ENCODE results near the gene GFOD2. TPM values are rescaled to one million over a fixed set of nuclear protein-coding genes. Genes with fewer than 3 reads are reported as not detected.

The GFOD2 gene
- total RNA-seq (2013), result 7.7 TPM
- polyA plus RNA-seq (1 to 10 TPM; 3.7 to 9.4 (median 3.8) TPM), polyA minus RNA-seq (4.0 and 6.1 TPM in 2 replicates), total RNA-seq (2.8 to 18.5 (median 7.6) reads per million in 11 experiments)

GRCh38 chr16:67719048-67719777, at the start of gene GFOD2:
TSS of gene GFOD2 (minus strand) at chr16:67719316. CDS start at chr16:67685715, 33,601 bp downstream.
- Histone ChIP-seq H3K4me1 (ENCODE audit: control insufficient read depth in 1 of 2, insufficient read depth in 2 of 2, low read length in 2 of 2) (peaks cover 17 to 29% of the 10 kb centered on the region in 2 donors), H3K27ac (ENCODE audit: low read depth in 1 of 2, low read length in 2 of 2) (peak within 1 kb of the TSS; percentile 77 to 96), H2AFZ (ENCODE audit: insufficient read depth, low read depth, low read length, poor library complexity, severe bottlenecking) (peak within 1 kb of the TSS; percentile 95), H3K27me3 (ENCODE audit: control insufficient read depth in 2 of 2, insufficient read depth in 2 of 2, low read length in 2 of 2) (no peaks in the 10 kb centered on the region), H4K20me1 (ENCODE audit: insufficient read depth, low read length) (peaks cover 3% of the 10 kb centered on the region), H3K4me3 (replicated peaks in 1 of 3; ENCODE audit: low read depth in 2 of 3, low read length in 3 of 3) (peak within 1 kb of the TSS; percentile 65 to 98 (median 79)), H3K79me2 (ENCODE audit: insufficient read depth, low read length) (peaks cover 21% of the 10 kb centered on the region), H3K36me3 (replicated peaks in 1 of 2; ENCODE audit: control insufficient read depth in 1 of 2, insufficient read depth in 2 of 2, low read length in 2 of 2) (peaks cover 3 to 11% of the 10 kb centered on the region in 2 donors), H3K9me3 (replicated peaks in 1 of 2; ENCODE audit: control insufficient read depth in 1 of 2, insufficient read depth in 1 of 2, low read length in 2 of 2) (no peaks in the 10 kb centered on the region), H3K9ac (ENCODE audit: insufficient read depth, low read length, poor library complexity, severe bottlenecking) (peak within 1 kb of the TSS; percentile 83), H3K4me2 (replicated peaks; ENCODE audit: extremely low read depth, low read length, poor library complexity, severe bottlenecking) (peak within 1 kb of the TSS; percentile 99)
- TF ChIP-seq, protein P1, sequence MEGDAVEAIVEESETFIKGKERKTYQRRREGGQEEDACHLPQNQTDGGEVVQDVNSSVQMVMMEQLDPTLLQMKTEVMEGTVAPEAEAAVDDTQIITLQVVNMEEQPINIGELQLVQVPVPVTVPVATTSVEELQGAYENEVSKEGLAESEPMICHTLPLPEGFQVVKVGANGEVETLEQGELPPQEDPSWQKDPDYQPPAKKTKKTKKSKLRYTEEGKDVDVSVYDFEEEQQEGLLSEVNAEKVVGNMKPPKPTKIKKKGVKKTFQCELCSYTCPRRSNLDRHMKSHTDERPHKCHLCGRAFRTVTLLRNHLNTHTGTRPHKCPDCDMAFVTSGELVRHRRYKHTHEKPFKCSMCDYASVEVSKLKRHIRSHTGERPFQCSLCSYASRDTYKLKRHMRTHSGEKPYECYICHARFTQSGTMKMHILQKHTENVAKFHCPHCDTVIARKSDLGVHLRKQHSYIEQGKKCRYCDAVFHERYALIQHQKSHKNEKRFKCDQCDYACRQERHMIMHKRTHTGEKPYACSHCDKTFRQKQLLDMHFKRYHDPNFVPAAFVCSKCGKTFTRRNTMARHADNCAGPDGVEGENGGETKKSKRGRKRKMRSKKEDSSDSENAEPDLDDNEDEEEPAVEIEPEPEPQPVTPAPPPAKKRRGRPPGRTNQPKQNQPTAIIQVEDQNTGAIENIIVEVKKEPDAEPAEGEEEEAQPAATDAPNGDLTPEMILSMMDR (IDR thresholded peaks at IDR 0.05), result no peak
- WGBS (ENCODE audit: insufficient coverage), result under 1% methylated on average over 59 of the region's 59 CpGs
- H3K27ac Mint-ChIP-seq, result peak within 1 kb of the TSS; percentile 91 to 97 (median 94)
- H3K27me3 Mint-ChIP-seq (ENCODE audit: low read depth in 3 of 3), result peaks cover 0 to 2% (median 0%) of the 10 kb centered on the region in 3 donors
- DNase-seq, result peak; percentile 94 to 96 (median 94)
- H3K9me3 Mint-ChIP-seq, result no peaks in the 10 kb centered on the region
- H3K36me3 Mint-ChIP-seq, result peaks cover 7 to 10% of the 10 kb centered on the region in 2 donors
- H3K4me3 Mint-ChIP-seq, result peak within 1 kb of the TSS; percentile 93 to 96
- intact Hi-C loops (cut with micrococcal nuclease), result loop anchor here (5.0 kb wide), 3 partner anchors 47 to 363 kb away; partner anchors contain the start of genes C16orf86 (in 1 of the 2) and ENKD1 (in 1 of the 2)
- H3K4me1 Mint-ChIP-seq, result peaks cover 33% of the 10 kb centered on the region

- no peak overlapping the region for H3K4me2 ChIP-seq (replicated peaks; ENCODE audit: extremely low read depth, low read length, poor library complexity, severe bottlenecking)
Observed at GRCh38 chr16:67767953-67768352, 48.8 kb upstream of the GFOD2 start.

More at GRCh38 chr16:67767953-67768352, 48.8 kb upstream of the GFOD2 start:
- Histone ChIP-seq H3K36me3 (replicated peaks in 1 of 2; ENCODE audit: control insufficient read depth in 1 of 2, insufficient read depth in 2 of 2, low read length in 2 of 2) (peaks cover 31 to 63% of the 10 kb centered on the region in 2 donors), H3K9ac (ENCODE audit: insufficient read depth, low read length, poor library complexity, severe bottlenecking) (no peak overlapping the region), H3K79me2 (ENCODE audit: insufficient read depth, low read length) (no peaks in the 10 kb centered on the region), H3K4me1 (ENCODE audit: control insufficient read depth in 1 of 2, insufficient read depth in 2 of 2, low read length in 2 of 2) (no peaks in the 10 kb centered on the region), H3K4me3 (replicated peaks in 1 of 3; ENCODE audit: low read depth in 2 of 3, low read length in 3 of 3) (no peak overlapping the region), H3K27me3 (ENCODE audit: control insufficient read depth in 2 of 2, insufficient read depth in 2 of 2, low read length in 2 of 2) (no peaks in the 10 kb centered on the region), H3K27ac (ENCODE audit: low read depth in 1 of 2, low read length in 2 of 2) (no peak overlapping the region), H4K20me1 (ENCODE audit: insufficient read depth, low read length) (peaks cover 7% of the 10 kb centered on the region), H3K9me3 (replicated peaks in 1 of 2; ENCODE audit: control insufficient read depth in 1 of 2, insufficient read depth in 1 of 2, low read length in 2 of 2) (no peaks in the 10 kb centered on the region), H2AFZ (ENCODE audit: insufficient read depth, low read depth, low read length, poor library complexity, severe bottlenecking) (no peak overlapping the region)
- no peaks in the 10 kb centered on the region for H3K27me3 Mint-ChIP-seq (ENCODE audit: low read depth in 3 of 3)
- no peak for DNase-seq
- H3K4me1 Mint-ChIP-seq, result peaks cover under 1% of the 10 kb centered on the region
- H3K27ac Mint-ChIP-seq, result no peak overlapping the region
- intact Hi-C loops (cut with micrococcal nuclease), result no loop called here
- no peaks in the 10 kb centered on the region for H3K9me3 Mint-ChIP-seq
- H3K36me3 Mint-ChIP-seq, result peaks cover 44 to 49% of the 10 kb centered on the region in 2 donors
- WGBS (ENCODE audit: insufficient coverage), result 86% methylated on average over 4 of the region's 7 CpGs
- TF ChIP-seq, protein P1 (IDR thresholded peaks at IDR 0.05), result no peak
- H3K4me3 Mint-ChIP-seq, result no peak overlapping the region
